Hematopoietic multipotent progenitor cell treated with erythropoietin and hydrocortisone succinate and interleukin-3 and kit ligand, for 17 days (in vitro differentiated cells): ENCODE data around the gene HDAC10.
"Not testable (repeated sequence)": the region's sequence is repeated elsewhere in the genome, so short reads cannot be mapped to it uniquely, and the experiment has no call there.

Source experiments
- DNase-seq: peaks from one replicate; pipeline ENCODE4 v3.0.0-alpha.2; 2015; ENCODE audit warnings: low spot score

HDAC10 gene

GRCh38 chr22:50284479-50284878 is 33.4 kb upstream of the HDAC10 start:
- DNase-seq = no peak

GRCh38 chr22:50283821-50284220 is 32.8 kb upstream of the HDAC10 start:
- DNase-seq = no peak

- no peak for DNase-seq
These were observed 31.5 kb upstream of the HDAC10 start for GRCh38 chr22:50282361-50283155.

GRCh38 chr22:50281957-50282356 is 30.9 kb upstream of the HDAC10 start:
- DNase-seq = no peak

- DNase-seq = no peak
These were observed 30.3 kb upstream of the HDAC10 start for GRCh38 chr22:50281384-50281760.

GRCh38 chr22:50280708-50281383 is 29.8 kb upstream of the HDAC10 start:
- no peak for DNase-seq

GRCh38 chr22:50280022-50280707 is 29.1 kb upstream of the HDAC10 start:
- no peak for DNase-seq

GRCh38 chr22:50278956-50279619 is 28.0 kb upstream of the HDAC10 start:
- DNase-seq = no peak

- no peak for DNase-seq
These were observed 27.4 kb upstream of the HDAC10 start for GRCh38 chr22:50278461-50278860.

- DNase-seq = no peak
These were observed 26.7 kb upstream of the HDAC10 start for GRCh38 chr22:50277761-50278160.

- peak; percentile 79 for DNase-seq
These were observed 25.1 kb upstream of the HDAC10 start for GRCh38 chr22:50276143-50276542.

- DNase-seq = no peak
These were observed 24.4 kb upstream of the HDAC10 start for GRCh38 chr22:50275181-50276055.

- no peak for DNase-seq
These were observed 23.7 kb upstream of the HDAC10 start for GRCh38 chr22:50274771-50275170.

GRCh38 chr22:50274311-50274710 is 23.2 kb upstream of the HDAC10 start:
- DNase-seq = peak; percentile 10

- DNase-seq = not testable (repeated sequence)
These were observed 22.7 kb upstream of the HDAC10 start for GRCh38 chr22:50273781-50274180.

- not testable (repeated sequence) for DNase-seq
These were observed 22.3 kb upstream of the HDAC10 start for GRCh38 chr22:50273352-50273751.

GRCh38 chr22:50272044-50272802 is 21.2 kb upstream of the HDAC10 start:
- no peak for DNase-seq

- peak; percentile 52 for DNase-seq
These were observed 20.5 kb upstream of the HDAC10 start for GRCh38 chr22:50271519-50271970.

GRCh38 chr22:50270666-50271394 is 19.8 kb upstream of the HDAC10 start:
- DNase-seq = no peak
